Measurements from ENCODE around the gene TMEM184B. TPM values are rescaled to one million over a fixed set of nuclear protein-coding genes. Genes with fewer than 3 reads are reported as not detected.

TMEM184B gene
- total and polyA plus RNA-seq, 2 of the 8 experiments (the other 6 are each of a cell fraction or from before 2014, with no cell fraction given), result 41.6 to 81.0 TPM

GRCh38 chr22:38244106-38244505 lies 28.7 kb downstream of the TMEM184B start:
- Histone ChIP-seq H3K4me3 (ENCODE audit: extremely low read depth in 1 of 4, insufficient read depth in 2 of 4, low read depth in 3 of 4, low read length in 4 of 4) (no peak overlapping the region), H3K9ac (replicated peaks in 1 of 4; ENCODE audit: extremely low read depth in 1 of 4, low read depth in 3 of 4, low read length in 3 of 4) (no peak overlapping the region), H3K36me3 (ENCODE audit: control insufficient read depth in 2 of 4, insufficient read depth in 4 of 4, low read length in 3 of 4) (peaks cover 7 to 15% (median 13%) of the 10 kb centered on the region in 4 experiments), H3K4me2 (ENCODE audit: insufficient read depth in 1 of 2, low read depth in 2 of 2, low read length in 2 of 2) (no peak overlapping the region), H3K27me3 (replicated peaks in 1 of 4; ENCODE audit: control insufficient read depth in 3 of 4, extremely low read depth in 1 of 4, insufficient read depth in 3 of 4, low read length in 3 of 4) (no peaks in the 10 kb centered on the region), H2BK12ac (ENCODE audit: low read depth, low read length) (no peak overlapping the region), H3K14ac (ENCODE audit: insufficient read length) (no peak overlapping the region), H3K4ac (replicated peaks; ENCODE audit: insufficient read length, low read depth, low read length) (no peak overlapping the region), H2AK5ac (ENCODE audit: low read depth, low read length) (no peak overlapping the region), H4K8ac (ENCODE audit: extremely low read depth, insufficient read depth, low read length) (no peak overlapping the region), H2AFZ (ENCODE audit: low read length) (no peak overlapping the region), H3K27ac (ENCODE audit: low read depth, low read length) (no peak overlapping the region), H3K79me2 (ENCODE audit: control insufficient read depth in 1 of 2, insufficient read depth in 2 of 2, low read length in 2 of 2) (peaks cover 0 to 11% of the 10 kb centered on the region in 2 experiments; a peak in 2 of 4 replicates), H2BK15ac (ENCODE audit: low read length) (no peak overlapping the region), H4K20me1 (replicated peaks in 1 of 2; ENCODE audit: control insufficient read depth in 1 of 2, insufficient read depth in 2 of 2, low read length in 2 of 2) (peaks cover 0 to 10% of the 10 kb centered on the region in 2 experiments), H2BK120ac (replicated peaks; ENCODE audit: low read depth, low read length) (no peak overlapping the region), H4K91ac (replicated peaks; ENCODE audit: insufficient read length, low read length) (no peak overlapping the region), H4K5ac (ENCODE audit: insufficient read length, low read depth, low read length) (no peak overlapping the region), H3K56ac (replicated peaks; ENCODE audit: insufficient read length, low read depth, low read length) (no peak overlapping the region), H3K23me2 (ENCODE audit: low read depth, low read length) (no peaks in the 10 kb centered on the region), H2BK20ac (ENCODE audit: low read length) (no peak overlapping the region), H3K79me1 (ENCODE audit: low read depth, low read length) (peaks cover 11% of the 10 kb centered on the region), H3K4me1 (replicated peaks in 1 of 4; ENCODE audit: control insufficient read depth in 3 of 4, insufficient read depth in 4 of 4, low read length in 3 of 4) (peaks cover 0 to 9% (median 0%) of the 10 kb centered on the region in 4 experiments; a peak in 4 of 7 replicates), H2BK5ac (ENCODE audit: low read depth, low read length) (no peak overlapping the region), H3K9me3 (ENCODE audit: insufficient read depth in 2 of 2, low read depth in 1 of 2, low read length in 1 of 2) (no peaks in the 10 kb centered on the region), H3K23ac (ENCODE audit: insufficient read length) (no peak overlapping the region), H3K18ac (ENCODE audit: extremely low read depth, low read length) (no peak overlapping the region)
- ChIA-PET CTCF (ENCODE audit: partially characterized antibody) (interaction anchor here (0.6 to 1.2 kb wide), 3 partner anchors 14 to 415 kb away, joined by 3 to 4 read pairs (median 3); no protein-coding TSS in a partner anchor), POLR2A (ENCODE audit: partially characterized antibody) (interaction anchor here (0.6 to 1.3 kb wide), 3 partner anchors 17 to 381 kb away, joined by 3 to 4 read pairs (median 3); no protein-coding TSS in a partner anchor)
- no peak for DNase-seq (ENCODE audit: low read depth in 1 of 2, low spot score in 2 of 2)
- 83% methylated on average over 4 of the region's 4 CpGs; no CpG with 5 or more reads in 1 of the 2 experiments for WGBS, 2 experiments (ENCODE audit: extremely low coverage in 1 of 2, insufficient coverage in 1 of 2, insufficient read length in 1 of 2, insufficient replicate concordance in 2 of 2, low coverage in 1 of 2, low lambda C conversion rate in 2 of 2, missing lambda C conversion rate in 1 of 2)
- no peak for TF ChIP-seq GTF2F1 (IDR thresholded peaks at IDR 0.05; ENCODE audit: borderline replicate concordance, low read depth, low read length)
- TF ChIP-seq GABPA (IDR thresholded peaks at IDR 0.05; ENCODE audit: borderline replicate concordance, insufficient read depth, low read length), result no peak
- no peak for TF ChIP-seq TAF1 (IDR thresholded peaks at IDR 0.05; ENCODE audit: low read depth, low read length)
- TF ChIP-seq HDAC2 (IDR thresholded peaks at IDR 0.05; ENCODE audit: borderline replicate concordance in 1 of 2, low read depth in 2 of 2, low read length in 2 of 2), result no peak
- FAIRE-seq, result no peak
